B cell (primary cell): Measurements from ENCODE around the gene CES4A. TPM values are rescaled to one million over a fixed set of nuclear protein-coding genes. Genes with fewer than 3 reads are reported as not detected.
A peak's percentile ranks its signal among the peaks of the same experiment; 100 is the strongest.

Source experiments
- ATAC-seq: fragments of 200-7000 bp; cut with Tn5 transposase; one replicate; pipeline ENCODE4 v1.10.0; 2021; ENCODE audit warnings: low read depth, mild to moderate bottlenecking, moderate number of reproducible peaks, moderate library complexity
- CTCF ChIA-PET: fragments of 350-600 bp; sonication (Branson Sonifier 250); formaldehyde crosslinking; loops from one replicate; lab custom pipeline; 2021; ENCODE audit warnings: antibody characterized with exemption, inconsistent platforms; lab: Charles Lee
- POLR2A ChIA-PET: fragments of 350-600 bp; sonication (Branson Sonifier 250); formaldehyde crosslinking; loops from one replicate; lab custom pipeline; 2021; ENCODE audit warnings: antibody characterized with exemption; lab: Charles Lee
- DNase-seq: peaks from one replicate; pipeline ENCODE4 v3.0.0; 2013
- H2AFZ ChIP-seq: 2 replicates; pipeline ENCODE4 v1.6.1; 2012; ENCODE audit warnings: mild to moderate bottlenecking, low read depth, low read length; ENCODE audit not compliant: insufficient read depth, poor library complexity, severe bottlenecking
- H3K27ac ChIP-seq, 2 donors: 1 replicate in 1 of 2; 2 replicates in 1 of 2; pipeline ENCODE4 v1.5.1; 2012 to 2013; ENCODE audit warnings: low read length in 2 of 2, mild to moderate bottlenecking in 2 of 2, moderate library complexity in 1 of 2
- H3K27me3 ChIP-seq, 4 experiments: fragments of 200-600 bp in 1 of 4; sonication (generic) in 1 of 4; replicated peaks in 1 of 4; 1 replicate in 2 of 4; 2 replicates in 2 of 4; pipeline versions ENCODE4 v1.6.1 to v1.7.0; 2013 to 2016; ENCODE audit warnings: low read length in 3 of 4, mild to moderate bottlenecking in 2 of 4, mixed read lengths in 1 of 4, moderate library complexity in 1 of 4; ENCODE audit not compliant: insufficient read depth in 4 of 4, control insufficient read depth in 3 of 4; ENCODE audit errors: control extremely low read depth in 1 of 4
- H3K36me3 ChIP-seq, 2 experiments: replicated peaks in 1 of 2; 1 replicate in 1 of 2; 2 replicates in 1 of 2; pipeline versions ENCODE4 v1.6.1 to v1.7.1; 2013; ENCODE audit warnings: low read length in 1 of 2; ENCODE audit not compliant: insufficient read depth in 2 of 2, control insufficient read depth in 1 of 2; ENCODE audit errors: control extremely low read depth in 1 of 2, extremely low read depth in 1 of 2
- H3K4me1 ChIP-seq, 2 donors: fragments of 200-600 bp in 1 of 2; sonication (generic) in 1 of 2; 1 replicate in 1 of 2; 2 replicates in 1 of 2; pipeline versions ENCODE4 v1.5.1 to v1.6.1; 2013 to 2017; ENCODE audit warnings: low read length in 2 of 2; ENCODE audit not compliant: control insufficient read depth in 2 of 2, insufficient read depth in 2 of 2
- H3K4me2 ChIP-seq: replicated peaks from 2 replicates; pipeline ENCODE3; 2012; ENCODE audit warnings: mild to moderate bottlenecking, low read depth, low read length; ENCODE audit not compliant: poor library complexity, severe bottlenecking
- H3K4me3 ChIP-seq, 5 experiments: fragments of 200-600 bp in 1 of 5; sonication (generic) in 1 of 5; 1 replicate in 3 of 5; 2 replicates in 2 of 5; pipeline versions ENCODE4 v1.5.1 to v1.7.0; 2011 to 2016; ENCODE audit warnings: low read length in 4 of 5, mild to moderate bottlenecking in 4 of 5, low read depth in 2 of 5, control low read depth in 1 of 5, moderate library complexity in 1 of 5; ENCODE audit not compliant: insufficient read depth in 1 of 5; ENCODE audit errors: control extremely low read depth in 1 of 5, extremely low read depth in 1 of 5
- H3K79me2 ChIP-seq: fragments of 200-600 bp; sonication (generic); one replicate; pipeline ENCODE4 v1.6.0; 2016; ENCODE audit warnings: low read length; ENCODE audit not compliant: control insufficient read depth, insufficient read depth
- H3K9ac ChIP-seq: fragments of 200-600 bp; sonication (generic); 2 replicates; pipeline ENCODE4 v1.6.1; 2017; ENCODE audit warnings: mild to moderate bottlenecking, low read length, moderate library complexity
- H3K9me3 ChIP-seq, 3 donors: one replicate each; pipeline versions ENCODE4 v1.6.1 to v1.7.1; 2013; ENCODE audit warnings: low read length in 2 of 3; ENCODE audit not compliant: control insufficient read depth in 2 of 3, insufficient read depth in 1 of 3; ENCODE audit errors: control extremely low read depth in 1 of 3
- H4K20me1 ChIP-seq: 2 replicates; pipeline ENCODE4 v1.6.0; 2012; ENCODE audit warnings: mild to moderate bottlenecking, low read length; ENCODE audit not compliant: insufficient read depth, control insufficient read depth, poor library complexity, severe bottlenecking
- H3K27ac Mint-ChIP-seq: one replicate; pipeline ENCODE4 v1.8.0; 2021; ENCODE audit warnings: mixed read lengths
- H3K27me3 Mint-ChIP-seq: one replicate; pipeline ENCODE4 v1.8.0; 2021; ENCODE audit warnings: mixed read lengths
- H3K4me1 Mint-ChIP-seq: one replicate; pipeline ENCODE4 v1.8.0; 2021; ENCODE audit warnings: mixed read lengths
- H3K4me3 Mint-ChIP-seq: one replicate; pipeline ENCODE4 v1.8.0; 2021; ENCODE audit warnings: mixed read lengths
- H3K9me3 Mint-ChIP-seq: one replicate; pipeline ENCODE4 v1.8.0; 2022; ENCODE audit warnings: mixed read lengths; ENCODE audit not compliant: insufficient read depth
- CTCF ChIP-seq: fragments of 200-600 bp; IDR thresholded peaks from one replicate; pipeline ENCODE4 v1.8.0; 2022; ENCODE audit warnings: antibody characterized with exemption, mild to moderate bottlenecking
- EZH2 ChIP-seq: IDR thresholded peaks from 2 replicates; pipeline ENCODE4 v1.6.1; 2012; ENCODE audit warnings: borderline replicate concordance, low read depth, mild to moderate bottlenecking, moderate library complexity, low read length; ENCODE audit not compliant: insufficient read depth, poor library complexity, severe bottlenecking
- WGBS: methylation state at CpG from one replicate; pipeline ENCODE4 v1.1.5; 2013; ENCODE audit warnings: missing lambda C conversion rate; ENCODE audit not compliant: insufficient coverage; 5-methylcytosine and 5-hydroxymethylcytosine counted together
- intact Hi-C: fragments of 100-400 bp; cut with micrococcal nuclease; formaldehyde crosslinking; loops from one replicate; pipeline ENCODE4 v1.10.0; 2022
- polyA plus RNA-seq: library from polyadenylated mRNA; depleted of rRNA; stranded (reverse); fragments of >200 nt; gene quantifications from 2 replicates; pipeline ENCODE4 v1.2.3, GENCODE V29; 2012
- total RNA-seq, 2 donors: library from RNA; stranded (reverse); fragments of 120-200 nt in 1 of 2; gene quantifications; 1 replicate in 1 of 2; 2 replicates in 1 of 2; pipeline versions ENCODE4 v1.2.3 to v1.2.4, GENCODE V29; 2013 to 2022

The CES4A gene
- total and polyA plus RNA-seq, 2 donors (not counting 1 experiment from before 2014, with no cell fraction given), result 8.4 to 17.3 TPM

- H3K4me3 Mint-ChIP-seq, result no peak overlapping the region
- TF ChIP-seq CTCF, result no peak
- no peak for TF ChIP-seq EZH2
- Histone ChIP-seq H3K27ac (no peak overlapping the region), H3K4me3 (no peak overlapping the region), H3K79me2 (no peaks in the 10 kb centered on the region), H4K20me1 (no peaks in the 10 kb centered on the region), H3K9ac (no peak overlapping the region), H3K9me3 (no peaks in the 10 kb centered on the region), H3K4me2 (no peak overlapping the region), H3K4me1 (peaks cover 12 to 13% of the 10 kb centered on the region in 2 donors), H3K36me3 (no peaks in the 10 kb centered on the region), H3K27me3 (peaks cover 0 to 16% (median 7%) of the 10 kb centered on the region in 4 experiments), H2AFZ (no peak overlapping the region)
- CTCF ChIA-PET, result interaction anchor here (0.9 to 2.9 kb wide), 15 partner anchors 10 to 168 kb away, joined by 3 to 27 read pairs (median 5); partner anchors contain the start of genes B3GNT9, FBXL8 and TRADD
- WGBS, result 98% methylated on average over 4 of the region's 4 CpGs
- no peak for ATAC-seq
- H3K27ac Mint-ChIP-seq, result no peak overlapping the region
- H3K9me3 Mint-ChIP-seq, result no peaks in the 10 kb centered on the region
- no peak for DNase-seq
- peaks cover 2% of the 10 kb centered on the region for H3K4me1 Mint-ChIP-seq
- intact Hi-C loops, result loop anchor here (2.0 kb wide), 1 partner anchor 83 kb away; no protein-coding TSS in a partner anchor
- POLR2A ChIA-PET, result no interaction called here
- peaks cover 6% of the 10 kb centered on the region for H3K27me3 Mint-ChIP-seq
Measured at GRCh38 chr16:67017421-67017750, 29.0 kb downstream of the CES4A start.

GRCh38 chr16:67017810-67018488 lies 29.6 kb downstream of the CES4A start:
- Histone ChIP-seq H3K27ac (no peak overlapping the region), H3K4me2 (no peak overlapping the region), H3K79me2 (no peaks in the 10 kb centered on the region), H3K4me1 (peaks cover 12 to 13% of the 10 kb centered on the region in 2 donors), H3K4me3 (no peak overlapping the region), H3K9me3 (no peaks in the 10 kb centered on the region), H3K36me3 (no peaks in the 10 kb centered on the region), H2AFZ (peak overlapping the region; percentile 2), H3K9ac (no peak overlapping the region), H3K27me3 (peaks cover 0 to 15% (median 7%) of the 10 kb centered on the region in 4 experiments), H4K20me1 (no peaks in the 10 kb centered on the region)
- peak; percentile 53 for TF ChIP-seq CTCF
- no peak for TF ChIP-seq EZH2
- ChIA-PET POLR2A (interaction anchor here (0.6 kb wide), 1 partner anchor 9 kb away, joined by 4 read pairs; no protein-coding TSS in a partner anchor), CTCF (interaction anchor here (0.6 to 2.9 kb wide), 19 partner anchors 10 to 321 kb away, joined by 3 to 27 read pairs (median 4); partner anchors contain the start of genes B3GNT9, FBXL8 and TRADD)
- ATAC-seq (peak; percentile 74), DNase-seq (peak; percentile 80)
- no peaks in the 10 kb centered on the region for H3K9me3 Mint-ChIP-seq
- peaks cover 5% of the 10 kb centered on the region for H3K27me3 Mint-ChIP-seq
- peaks cover 2% of the 10 kb centered on the region for H3K4me1 Mint-ChIP-seq
- WGBS, result 34% methylated on average over 6 of the region's 6 CpGs
- intact Hi-C loops, result loop anchor here (1.0 to 2.0 kb wide), 2 partner anchors 83 to 137 kb away; no protein-coding TSS in a partner anchor
- H3K4me3 Mint-ChIP-seq, result no peak overlapping the region
- no peak overlapping the region for H3K27ac Mint-ChIP-seq
